Measurements from ENCODE around the gene CCDC13. TPM values are rescaled to one million over a fixed set of nuclear protein-coding genes. Genes with fewer than 3 reads are reported as not detected.

The CCDC13 gene
- total and polyA plus RNA-seq, 2 of the 13 experiments (the other 11 are each of a cell fraction or from before 2014, with no cell fraction given) = 0.22 to 0.51 TPM

DNA sequence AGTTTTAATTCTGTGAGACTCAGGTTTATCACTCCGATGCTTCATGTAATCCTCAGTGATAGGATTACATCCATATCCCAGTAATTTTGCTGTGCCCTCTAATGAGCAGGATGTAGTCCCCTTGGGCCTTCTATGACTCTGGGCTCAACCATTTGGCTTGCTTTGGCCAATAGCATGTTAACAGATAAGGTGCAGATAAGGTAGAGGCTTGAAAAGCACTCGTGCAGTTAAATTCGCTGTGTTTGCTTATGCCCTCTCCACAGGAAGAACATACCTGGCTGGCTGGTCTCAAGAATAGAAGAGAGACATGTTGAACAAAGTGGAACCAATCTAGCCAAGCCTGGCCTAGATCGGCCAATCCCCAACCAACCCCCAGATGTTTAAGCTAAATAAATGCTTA lies 20.1 kb downstream of the CCDC13 start:
- H3K4me1 ChIP-seq (ENCODE audit: insufficient read depth, low read length) = peaks cover 50% of the 10 kb centered on the region
- no peaks in the 10 kb centered on the region for H3K79me2 ChIP-seq (ENCODE audit: insufficient read depth, low read length)
- H3K27ac ChIP-seq (ENCODE audit: extremely low read length, insufficient read depth, low read length) = no peak overlapping the region
- CTCF ChIA-PET (ENCODE audit: low intra/inter-chr PET ratio, low total read pairs) = no interaction called here
- H4K20me1 ChIP-seq (ENCODE audit: insufficient read depth, low read length) = no peaks in the 10 kb centered on the region
- H3K27me3 ChIP-seq (ENCODE audit: control insufficient read depth in 1 of 2, insufficient read depth in 2 of 2, low read length in 2 of 2) = no peaks in the 10 kb centered on the region
- DNase-seq (ENCODE audit: low spot score) = no peak
- intact Hi-C loops (cut with micrococcal nuclease; ENCODE audit: unreplicated experiment) = no loop called here
- H3K9me3 ChIP-seq (ENCODE audit: low read length) = no peaks in the 10 kb centered on the region
- FAIRE-seq = no peak
- BruUV-seq (replicated peaks) = no TSS peak
- no peak for TF ChIP-seq EED (CRISPR knock-in tag; IDR thresholded peaks at IDR 0.05)
- no peak for TF ChIP-seq ZNF224 (CRISPR knock-in tag; IDR thresholded peaks at IDR 0.05)
- TF ChIP-seq TCF7L2 (IDR thresholded peaks at IDR 0.05; ENCODE audit: low read depth, low read length) = no peak
- TF ChIP-seq CAMTA2 (CRISPR knock-in tag; IDR thresholded peaks at IDR 0.05; ENCODE audit: borderline replicate concordance) = no peak
- TF ChIP-seq PHB2 (IDR thresholded peaks at IDR 0.05; ENCODE audit: partially characterized antibody) = no peak
- TF ChIP-seq, protein P1, sequence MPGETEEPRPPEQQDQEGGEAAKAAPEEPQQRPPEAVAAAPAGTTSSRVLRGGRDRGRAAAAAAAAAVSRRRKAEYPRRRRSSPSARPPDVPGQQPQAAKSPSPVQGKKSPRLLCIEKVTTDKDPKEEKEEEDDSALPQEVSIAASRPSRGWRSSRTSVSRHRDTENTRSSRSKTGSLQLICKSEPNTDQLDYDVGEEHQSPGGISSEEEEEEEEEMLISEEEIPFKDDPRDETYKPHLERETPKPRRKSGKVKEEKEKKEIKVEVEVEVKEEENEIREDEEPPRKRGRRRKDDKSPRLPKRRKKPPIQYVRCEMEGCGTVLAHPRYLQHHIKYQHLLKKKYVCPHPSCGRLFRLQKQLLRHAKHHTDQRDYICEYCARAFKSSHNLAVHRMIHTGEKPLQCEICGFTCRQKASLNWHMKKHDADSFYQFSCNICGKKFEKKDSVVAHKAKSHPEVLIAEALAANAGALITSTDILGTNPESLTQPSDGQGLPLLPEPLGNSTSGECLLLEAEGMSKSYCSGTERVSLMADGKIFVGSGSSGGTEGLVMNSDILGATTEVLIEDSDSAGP (CRISPR knock-in tag; IDR thresholded peaks at IDR 0.05; ENCODE audit: borderline replicate concordance) = no peak
- TF ChIP-seq POLR2AphosphoS5 (IDR thresholded peaks at IDR 0.05; ENCODE audit: low read depth, low read length) = no peak
- TF ChIP-seq RXRA (CRISPR knock-in tag; IDR thresholded peaks at IDR 0.05) = no peak
- no peak for TF ChIP-seq HOXA5 (CRISPR knock-in tag; IDR thresholded peaks at IDR 0.05)
- no peak for TF ChIP-seq GTF2F1 (IDR thresholded peaks at IDR 0.05; ENCODE audit: low read length)
- TF ChIP-seq ATF7 (IDR thresholded peaks at IDR 0.05) = no peak
- no peak for TF ChIP-seq ATF7 (CRISPR knock-in tag; IDR thresholded peaks at IDR 0.05)
- no peak for TF ChIP-seq ZBTB1 (CRISPR knock-in tag; IDR thresholded peaks at IDR 0.05; ENCODE audit: borderline replicate concordance)
- no peak for TF ChIP-seq NRL (CRISPR knock-in tag; IDR thresholded peaks at IDR 0.05; ENCODE audit: borderline replicate concordance)
- TF ChIP-seq ZNF75D (CRISPR knock-in tag; IDR thresholded peaks at IDR 0.05; ENCODE audit: borderline replicate concordance) = no peak
- TF ChIP-seq NFYC (CRISPR knock-in tag; IDR thresholded peaks at IDR 0.05) = no peak
- TF ChIP-seq, protein P2, sequence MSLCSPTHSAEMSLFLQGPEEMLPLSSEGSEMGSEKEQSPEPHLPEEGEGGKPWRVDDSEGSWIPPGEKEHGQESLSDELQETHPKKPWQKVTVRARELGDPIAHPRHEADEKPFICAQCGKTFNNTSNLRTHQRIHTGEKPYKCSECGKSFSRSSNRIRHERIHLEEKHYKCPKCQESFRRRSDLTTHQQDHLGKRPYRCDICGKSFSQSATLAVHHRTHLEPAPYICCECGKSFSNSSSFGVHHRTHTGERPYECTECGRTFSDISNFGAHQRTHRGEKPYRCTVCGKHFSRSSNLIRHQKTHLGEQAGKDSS (CRISPR knock-in tag; IDR thresholded peaks at IDR 0.05; ENCODE audit: borderline replicate concordance, low read depth) = no peak
- no peak for TF ChIP-seq ZNF550 (CRISPR knock-in tag; IDR thresholded peaks at IDR 0.05; ENCODE audit: borderline replicate concordance)
- no peak for TF ChIP-seq SPEN (CRISPR knock-in tag; IDR thresholded peaks at IDR 0.05; ENCODE audit: low read depth)
- no peak overlapping the region for H3K4me3 ChIP-seq (replicated peaks in 1 of 3; ENCODE audit: insufficient read depth in 1 of 3, low read depth in 2 of 3, low read length in 3 of 3)
- POLR2A ChIA-PET = no interaction called here
- ATAC-seq = no peak
- WGBS (ENCODE audit: low lambda C conversion rate) = 78% methylated on average over 4 of the region's 4 CpGs
- no peaks in the 10 kb centered on the region for H3K36me3 ChIP-seq (replicated peaks in 1 of 2; ENCODE audit: control insufficient read depth in 1 of 2, insufficient read depth in 2 of 2, low read length in 2 of 2)
- no peak overlapping the region for H3K9ac ChIP-seq (ENCODE audit: insufficient read depth, low read depth, low read length)
- H2AFZ ChIP-seq (ENCODE audit: low read length) = no peak overlapping the region
- H3K4me2 ChIP-seq (ENCODE audit: low read depth, low read length) = no peak overlapping the region
- in situ Hi-C loops (cut with HindIII; ENCODE audit: extremely low pct_ligation_motif_present, low pct_unique_long_range_greater_than_20kb) = no loop called here

Measured in HepG2 (cell line).